ENCODE measurements around the gene GGT6.

The GGT6 gene

DNA sequence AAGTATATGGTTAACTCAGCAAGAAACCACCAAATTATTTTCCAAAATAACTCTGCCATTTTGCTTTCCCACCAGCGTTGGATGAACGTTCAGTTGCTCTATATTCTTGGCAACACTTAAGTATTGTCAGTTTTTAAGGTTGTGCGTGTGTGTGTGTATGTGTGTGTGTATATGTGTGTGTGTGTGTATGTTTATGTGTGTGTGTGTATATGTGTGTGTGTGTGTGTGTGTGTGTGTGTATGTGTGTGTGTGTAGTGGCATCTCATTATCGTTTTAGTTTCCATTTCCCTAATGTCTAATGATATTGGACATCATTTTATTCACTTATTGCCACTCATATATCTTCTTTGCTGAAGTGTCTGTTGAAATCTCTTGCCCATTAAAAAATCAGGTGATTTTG is 12.7 kb upstream of the GGT6 start:
- FAIRE-seq, result no peak

DNA sequence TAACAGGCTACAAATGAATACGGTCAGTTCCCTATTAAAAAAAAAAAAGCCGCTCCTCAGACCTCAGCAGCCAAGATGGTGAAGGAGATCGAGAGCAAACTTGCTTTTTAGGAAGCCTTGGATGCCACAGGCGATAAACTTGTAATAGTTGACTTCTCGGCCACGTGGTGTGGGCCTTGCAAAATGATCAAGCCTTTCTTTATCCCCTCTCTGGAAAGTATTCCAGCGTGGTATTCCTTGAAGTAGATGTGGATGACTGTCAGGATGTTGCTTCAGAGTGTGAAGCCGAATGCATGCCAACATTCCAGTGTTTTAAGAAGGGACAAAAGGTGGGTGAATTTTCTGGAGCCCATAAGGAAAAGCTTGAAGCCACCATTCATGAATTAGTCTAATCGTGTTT is 11.8 kb upstream of the GGT6 start:
- no peak for FAIRE-seq

GRCh38 chr17:4569591-4569990 is 9.2 kb upstream of the GGT6 start:
- no peak for FAIRE-seq

- FAIRE-seq, result no peak
Measured at GRCh38 chr17:4566785-4567184, 6.4 kb upstream of the GGT6 start.

DNA sequence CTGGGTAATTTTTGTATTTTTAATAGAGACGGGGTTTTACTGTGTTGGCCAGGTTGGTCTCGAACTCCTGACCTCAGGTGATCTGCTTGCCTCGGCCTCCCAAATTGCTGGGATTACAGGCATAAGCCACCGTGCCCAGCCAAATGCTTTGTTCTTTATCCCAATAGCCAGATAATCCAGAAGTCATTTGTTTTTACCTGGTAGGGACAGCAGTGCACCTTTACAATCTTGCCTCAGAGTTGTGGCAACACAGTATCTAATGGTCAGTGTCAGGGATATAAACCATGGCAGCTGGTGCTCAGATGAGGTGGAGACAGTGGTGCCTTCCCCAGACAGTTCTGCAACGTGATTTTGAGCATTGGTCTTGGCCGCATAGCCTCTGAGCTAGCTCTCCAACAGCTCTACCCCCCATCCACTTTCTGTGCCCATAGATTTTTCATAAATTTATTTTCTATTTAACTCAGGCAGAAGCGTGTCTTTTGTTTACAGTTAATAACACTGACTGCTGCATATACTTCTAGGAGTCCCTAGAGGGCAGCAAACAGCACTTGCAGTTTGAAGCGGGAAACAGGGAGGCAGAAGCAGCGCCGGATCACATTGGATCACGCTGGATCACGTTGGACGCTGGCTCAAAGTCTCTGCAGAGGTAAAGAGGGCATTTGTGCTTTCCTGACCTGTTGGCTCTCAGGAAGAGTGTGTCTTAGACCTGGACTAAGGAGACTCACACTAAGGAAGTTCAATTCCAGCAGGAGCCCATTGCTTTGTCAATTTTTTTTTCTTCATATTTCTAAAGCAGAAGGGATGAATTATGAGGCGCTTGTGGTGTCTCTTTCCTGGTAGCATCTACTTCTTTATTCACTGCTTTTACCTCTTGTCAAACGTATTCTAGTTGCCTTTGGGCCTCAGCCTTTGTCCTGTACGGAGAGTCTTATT is 5.1 kb upstream of the GGT6 start:
- FAIRE-seq, result no peak

DNA sequence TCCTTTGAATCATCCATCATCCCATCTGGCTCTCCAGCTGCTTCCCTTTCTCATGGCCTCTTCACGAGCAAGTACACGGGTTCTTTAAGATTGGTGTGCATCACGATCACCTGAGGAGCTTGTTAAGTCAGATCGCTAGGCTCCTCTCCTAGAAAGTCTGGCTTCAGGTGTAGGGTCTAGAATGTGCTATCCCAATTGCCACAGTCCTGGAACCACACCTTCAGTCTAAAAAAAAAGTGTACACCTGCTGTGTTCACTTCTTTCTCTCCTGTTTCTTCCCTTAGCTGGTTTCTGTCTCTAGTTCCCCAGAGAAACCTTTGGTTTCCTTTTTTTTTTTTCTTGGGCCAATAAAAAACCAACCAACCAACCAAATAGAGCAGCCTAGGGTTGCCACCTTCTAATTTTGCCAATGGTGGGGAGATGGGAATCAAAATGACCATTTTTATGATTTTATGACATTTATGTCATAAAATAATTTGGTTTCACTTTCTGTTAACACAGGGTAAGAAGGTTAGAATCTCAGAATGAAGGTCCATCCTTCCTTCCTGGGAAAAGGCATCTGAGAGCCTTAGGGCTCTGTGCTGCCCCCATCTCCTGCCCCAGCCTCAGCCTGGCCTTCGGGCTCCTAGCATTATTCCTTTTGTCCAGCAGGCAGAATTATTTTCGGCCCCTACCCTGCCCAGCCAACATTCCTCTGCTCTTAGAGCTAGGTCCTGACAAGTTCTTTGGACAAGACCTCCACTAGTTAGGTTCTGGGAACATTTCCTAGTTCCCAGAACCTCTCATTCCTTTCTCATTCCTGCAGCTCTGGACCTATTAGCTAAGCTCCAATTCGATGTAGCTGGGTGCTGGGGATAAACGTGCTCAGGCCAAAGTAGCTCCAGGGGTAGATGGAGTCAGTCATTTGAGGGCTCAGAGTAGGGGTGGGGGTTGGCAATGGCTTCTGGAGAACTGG is 1.9 kb upstream of the GGT6 start:
- FAIRE-seq, result no peak

DNA sequence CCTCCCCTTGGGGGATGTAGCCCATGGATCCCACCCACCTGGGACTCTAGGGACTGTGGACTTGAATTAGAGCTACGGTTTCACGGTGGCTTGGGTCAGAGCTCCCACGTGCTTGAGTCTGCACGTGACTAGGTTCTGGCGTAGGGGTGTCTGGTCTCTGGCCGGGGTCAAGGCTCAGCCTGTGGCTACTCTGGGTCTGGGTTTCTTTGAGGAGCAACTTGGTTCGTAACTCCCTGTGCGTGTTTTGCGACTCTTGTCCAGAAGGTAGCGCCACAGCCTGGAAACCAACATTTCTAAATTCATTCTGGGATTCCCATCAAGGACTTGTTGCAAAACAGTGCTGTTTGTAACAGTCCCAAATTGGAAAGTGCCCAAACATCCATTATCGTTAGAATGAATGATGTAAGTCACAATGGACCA is 470 bp upstream of the GGT6 start:
- no peak for FAIRE-seq

DNA sequence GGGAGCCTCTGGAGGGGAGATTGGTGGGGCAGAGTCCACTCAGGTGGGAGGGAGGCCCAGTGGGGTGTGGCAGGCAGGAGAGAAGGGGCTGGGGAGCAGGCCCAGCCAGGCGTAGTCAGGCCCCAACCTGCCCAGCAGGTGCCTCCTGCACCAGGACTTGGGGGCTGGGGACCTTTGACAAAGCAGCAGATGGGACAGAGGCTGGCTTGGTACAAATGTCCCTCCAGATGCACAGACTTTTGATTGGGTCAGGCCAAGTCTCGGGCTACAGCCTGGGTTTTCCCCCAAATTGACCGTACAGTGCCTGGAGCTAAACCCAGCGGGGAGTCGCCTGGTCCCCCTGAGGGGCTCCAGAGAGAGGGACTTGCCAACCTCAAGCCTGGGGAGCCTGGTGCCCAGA is 411 bp downstream of the GGT6 start:
- FAIRE-seq, result no peak

GRCh38 chr17:4559139-4559791 is 1.1 kb downstream of the GGT6 start:
- no peak for FAIRE-seq

GRCh38 chr17:4558347-4558971 is 1.9 kb downstream of the GGT6 start:
- FAIRE-seq, result no peak

- no peak for FAIRE-seq
Measured at GRCh38 chr17:4557626-4558346, 2.6 kb downstream of the GGT6 start.

DNA sequence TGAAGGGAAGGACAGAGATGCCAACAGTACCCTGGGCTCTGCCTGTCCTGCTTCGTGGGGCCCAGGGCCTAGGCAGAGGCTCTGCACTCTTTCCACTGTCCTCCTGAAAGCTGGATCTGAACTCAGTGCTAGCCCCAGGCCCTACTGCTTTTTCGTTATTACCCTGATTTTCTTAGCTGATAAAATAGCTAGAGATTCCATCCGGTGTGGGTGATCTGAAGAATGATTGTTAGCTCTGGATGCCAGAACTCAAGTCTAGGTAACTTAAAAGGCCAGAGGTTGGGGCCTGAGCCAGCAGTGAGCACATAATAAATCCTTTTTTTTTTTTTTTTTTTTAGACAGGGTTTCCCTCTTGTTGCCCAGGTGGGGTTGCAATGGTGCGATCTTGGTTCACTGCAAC is 3.4 kb downstream of the GGT6 start:
- no peak for FAIRE-seq

DNA sequence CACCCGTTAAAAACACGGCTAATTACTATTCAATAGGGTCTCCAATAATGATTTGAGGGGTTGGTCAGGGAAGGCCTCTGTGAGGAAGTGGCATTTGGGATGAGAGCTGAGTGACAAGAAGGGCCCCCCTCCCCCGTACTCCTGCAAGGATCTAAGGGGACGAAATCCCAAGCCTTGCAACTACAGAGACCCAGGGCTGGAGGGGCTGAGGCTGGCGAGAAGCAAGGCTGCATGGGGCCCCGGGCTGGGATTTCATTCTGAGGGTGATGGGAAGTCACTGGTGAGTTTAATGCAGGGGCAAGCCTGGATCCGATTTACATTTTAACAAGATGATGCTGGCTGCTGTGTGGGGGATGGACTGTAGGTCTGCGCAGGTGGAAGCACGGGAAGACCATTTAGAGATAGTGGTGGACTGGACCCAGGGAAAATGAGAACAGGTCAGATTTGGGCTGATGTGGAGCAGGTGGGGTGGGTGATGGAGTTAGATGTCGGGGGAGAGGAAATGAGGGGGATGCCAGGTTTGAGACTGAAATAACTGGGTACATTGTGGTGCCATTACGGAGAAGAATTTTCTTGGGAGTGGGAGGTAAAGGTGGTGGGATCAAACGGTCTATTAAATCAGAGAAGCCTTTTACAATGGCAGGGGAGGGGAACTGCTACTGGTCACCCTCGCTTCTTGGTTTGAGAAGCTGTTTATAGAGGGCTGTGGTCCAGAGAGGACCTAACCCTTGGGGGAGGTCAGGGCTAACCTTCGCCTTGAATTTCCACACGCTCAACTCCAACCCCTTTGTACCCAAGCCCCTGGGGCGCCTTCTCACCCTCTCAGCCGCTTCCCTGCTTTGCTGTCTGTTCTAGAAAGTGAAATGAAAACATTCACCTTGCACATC is 4.3 kb downstream of the GGT6 start:
- no peak for FAIRE-seq

GRCh38 chr17:4554997-4555799 is 5.2 kb downstream of the GGT6 start, which contains the start of gene MYBBP1A:
Gene MYBBP1A, minus strand, starts transcription at chr17:4555384. Its CDS starts 60 bp downstream, at chr17:4555324.
- peak; percentile 76 for FAIRE-seq

DNA sequence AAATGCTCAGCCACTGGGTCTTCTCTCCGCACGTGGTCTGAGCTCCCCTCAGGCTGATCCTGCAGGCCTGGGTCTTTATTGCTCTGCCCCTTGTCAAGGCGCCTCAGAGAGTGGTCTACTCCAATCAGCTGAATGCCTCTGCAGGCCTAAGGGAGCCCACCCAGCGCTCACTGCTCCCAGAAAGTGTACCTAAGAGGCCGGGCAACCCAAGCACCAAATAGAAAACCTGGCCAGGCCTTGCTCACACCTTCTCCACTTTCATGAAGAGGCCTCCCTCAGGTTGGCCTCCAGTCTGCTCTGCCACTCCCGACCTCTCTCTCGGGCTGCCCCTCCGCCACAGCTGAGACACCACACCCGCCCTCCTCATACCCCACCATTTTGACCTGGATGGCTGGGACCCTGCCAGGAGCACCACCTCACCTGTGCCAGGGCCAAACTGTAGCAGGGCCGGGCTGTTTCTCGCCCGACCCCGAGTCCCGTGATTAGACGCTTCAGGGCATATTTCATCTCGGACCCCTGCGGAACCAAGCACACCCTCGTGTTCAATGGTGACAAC is 5.9 kb downstream of the GGT6 start:
- FAIRE-seq, result no peak

- no peak for FAIRE-seq
Measured at GRCh38 chr17:4553669-4554068, 6.7 kb downstream of the GGT6 start.

- no peak for FAIRE-seq
Measured at GRCh38 chr17:4551796-4552525, 8.4 kb downstream of the GGT6 start.

- FAIRE-seq, result no peak
Measured at GRCh38 chr17:4551141-4551540, 9.2 kb downstream of the GGT6 start.

Data from endometrium (tissue), 2 donors.